DND-41 (cell line): ENCODE data around the gene FGA.

Experiments used
- CTCF ChIP-seq: IDR thresholded peaks from 2 replicates; pipeline ENCODE4 v1.5.1; 2012; ENCODE audit warnings: borderline replicate concordance, low read length, moderate library complexity, mild to moderate bottlenecking; ENCODE audit not compliant: poor library complexity, severe bottlenecking; ENCODE audit errors: extremely low read depth
- EZH2 ChIP-seq: IDR thresholded peaks from 3 replicates; pipeline ENCODE4 v1.6.1; 2012; ENCODE audit warnings: borderline replicate concordance, low read depth, mild to moderate bottlenecking, moderate library complexity, low read length, inconsistent platforms; ENCODE audit not compliant: severe bottlenecking

DNA sequence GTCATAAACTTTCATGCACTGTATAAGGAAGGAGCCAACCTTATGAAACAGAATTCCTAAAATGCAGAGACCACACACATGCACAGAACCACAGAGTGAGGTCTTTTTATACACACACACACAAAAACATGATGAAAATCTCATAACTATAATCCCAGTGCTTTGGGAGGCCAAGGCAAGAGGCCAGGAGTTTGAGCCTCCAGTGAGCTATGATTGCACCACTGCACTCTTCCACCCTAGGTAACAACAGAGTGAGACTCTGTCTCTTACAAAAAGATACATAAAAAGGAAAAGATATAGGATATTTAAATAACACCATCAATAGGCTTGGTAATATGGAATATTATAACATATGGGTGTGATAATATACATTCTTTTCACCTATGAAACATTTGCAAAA is 10.6 kb downstream of the FGA start:
- TF ChIP-seq CTCF (no peak), EZH2 (no peak)
